NCI-H1417 (cell line): Measurements from ENCODE around the gene RHOD.

Experiments
- DNase-seq, 3 experiments: peaks; one replicate each; lab custom pipeline; 2025; lab: John Stamatoyannopoulos, UW

The RHOD gene

GRCh38 chr11:67056267-67057204 lies at the start of gene RHOD:
Gene RHOD (plus strand): TSS chr11:67056847. CDS start chr11:67056903, 56 bp downstream.
- DNase-seq = peak in 1 of 3 experiments; percentile 42

GRCh38 chr11:67007126-67007525 lies 49.5 kb upstream of the RHOD start:
- DNase-seq = no peak

DNA sequence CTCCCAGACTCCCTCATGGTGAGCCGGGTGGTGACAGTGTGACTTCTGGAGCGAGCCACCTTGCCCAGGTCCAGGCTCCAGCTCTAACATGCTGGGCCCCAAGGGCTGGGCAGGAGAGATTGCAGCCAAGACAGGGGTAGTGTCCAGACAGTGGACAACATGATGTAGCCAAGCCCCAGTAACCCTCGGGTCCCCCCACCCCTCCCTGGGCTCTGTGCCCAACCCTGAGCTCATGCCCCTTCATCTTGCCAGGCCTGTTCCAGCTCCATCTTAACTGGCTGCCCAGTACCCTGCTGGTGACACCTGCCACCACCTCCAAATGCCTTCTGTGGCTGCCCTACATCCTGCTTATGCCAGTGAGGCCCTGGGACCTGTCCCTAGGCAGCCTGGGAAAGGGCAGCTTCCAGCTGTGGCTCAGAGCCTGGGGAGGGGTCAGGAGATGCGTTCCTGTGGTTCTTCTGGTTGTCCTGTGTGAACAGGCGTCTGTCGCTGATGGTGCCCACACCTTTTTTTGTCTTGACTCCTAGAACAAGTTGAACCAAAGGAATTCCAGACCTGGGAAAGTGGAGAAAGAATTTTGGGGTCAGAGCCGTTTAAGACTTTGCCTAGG lies 46.2 kb upstream of the RHOD start:
- DNase-seq = no peak

- DNase-seq = no peak
These were observed 43.1 kb upstream of the RHOD start for GRCh38 chr11:67013511-67014045.

DNA sequence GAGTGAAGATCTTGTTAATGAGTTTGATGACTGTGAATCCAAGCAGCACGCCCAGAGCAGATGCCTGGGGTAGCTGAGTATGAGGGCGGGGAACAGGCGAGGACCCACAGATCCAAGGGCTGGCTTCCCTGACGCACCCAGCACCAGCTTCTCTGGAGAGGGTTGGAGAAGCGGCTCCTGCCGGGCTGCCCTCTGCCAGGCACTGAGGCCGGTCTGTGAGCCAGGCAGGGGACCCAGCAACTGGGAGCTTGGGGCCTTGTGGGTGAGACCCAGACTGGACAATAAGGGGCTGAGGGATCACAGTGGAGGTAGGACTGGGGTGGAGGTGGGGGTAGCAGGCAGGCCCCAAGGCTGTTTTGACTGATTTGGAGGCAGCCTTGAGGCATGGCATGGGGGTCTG lies 42.3 kb upstream of the RHOD start:
- DNase-seq = no peak

GRCh38 chr11:67015048-67015447 lies 41.6 kb upstream of the RHOD start:
- no peak for DNase-seq

DNA sequence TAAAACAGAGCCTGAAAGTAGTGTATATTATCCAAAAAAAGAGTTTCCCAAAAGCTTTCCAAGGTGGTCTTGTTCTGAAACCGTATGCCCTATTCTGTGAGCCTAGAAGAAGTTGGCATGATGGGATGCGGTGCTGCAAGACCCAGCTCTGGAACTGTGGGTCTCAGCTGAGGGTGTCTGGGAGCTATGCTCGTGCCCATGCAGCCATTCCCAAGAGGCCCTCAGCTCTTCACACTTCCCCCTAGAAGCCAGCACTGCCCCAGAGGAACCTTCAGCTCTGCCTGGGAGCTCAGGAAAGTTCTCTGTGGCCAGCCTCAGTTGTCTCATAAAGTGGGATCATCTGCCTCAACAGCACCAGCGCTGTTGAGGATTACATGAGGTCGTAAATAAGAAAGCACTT lies 40.1 kb upstream of the RHOD start:
- DNase-seq = no peak

- DNase-seq = no peak
These were observed 35.7 kb upstream of the RHOD start for GRCh38 chr11:67020949-67021348.

GRCh38 chr11:67022341-67022933 lies 34.2 kb upstream of the RHOD start:
- peak in 2 of 3 experiments; percentile 55 to 74 for DNase-seq

- DNase-seq = peak in 2 of 3 experiments; percentile 65 to 75
These were observed 33.4 kb upstream of the RHOD start, which contains the start of gene SYT12 for GRCh38 chr11:67022961-67023956. Gene SYT12 (plus strand): TSS chr11:67023134. CDS start chr11:67030145, 7,011 bp downstream.

- DNase-seq = no peak
These were observed 32.7 kb upstream of the RHOD start for GRCh38 chr11:67023957-67024353.

DNA sequence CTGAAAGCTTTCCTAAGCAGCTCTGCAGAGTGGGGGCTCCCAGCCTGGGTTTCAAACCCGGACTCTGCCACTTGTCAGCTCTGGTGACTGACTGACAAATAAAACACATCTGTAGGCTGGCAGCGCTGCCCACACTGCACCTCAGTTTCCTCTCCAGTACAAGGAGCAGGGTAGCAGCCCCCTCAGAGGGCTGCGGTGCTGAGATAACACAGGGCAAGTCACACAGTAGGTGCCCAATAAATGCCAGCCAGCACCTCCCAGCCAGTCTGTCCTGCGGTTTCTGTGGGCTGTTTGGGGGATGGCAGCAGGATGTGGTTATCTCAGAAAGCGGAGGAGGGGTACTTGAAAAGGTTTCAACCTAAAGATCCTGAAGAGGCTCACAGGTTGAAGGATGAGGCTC lies 32.2 kb upstream of the RHOD start:
- no peak for DNase-seq

GRCh38 chr11:67024966-67025365 lies 31.7 kb upstream of the RHOD start:
- no peak for DNase-seq

DNA sequence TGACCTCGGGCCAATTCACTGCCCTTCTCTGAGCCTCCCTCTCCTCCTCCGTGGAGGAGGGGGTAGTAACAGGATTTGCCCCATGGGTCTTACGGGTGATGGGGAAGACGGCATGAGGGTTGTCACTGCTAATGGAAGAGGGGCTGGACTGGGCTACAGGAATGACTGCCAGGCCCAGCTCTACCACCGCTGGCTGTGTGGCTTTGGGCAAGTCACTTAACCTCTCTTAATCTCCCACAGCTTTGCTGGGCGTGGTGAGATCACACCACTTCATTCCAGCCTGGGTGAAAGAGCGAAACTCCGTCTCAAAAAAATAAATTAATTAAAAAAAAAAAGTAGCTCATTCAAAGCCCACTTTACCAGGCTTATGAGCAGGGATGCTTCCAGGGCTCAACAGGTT lies 30.9 kb upstream of the RHOD start:
- DNase-seq = no peak

- DNase-seq = no peak
These were observed 29.7 kb upstream of the RHOD start for GRCh38 chr11:67026941-67027340.

DNA sequence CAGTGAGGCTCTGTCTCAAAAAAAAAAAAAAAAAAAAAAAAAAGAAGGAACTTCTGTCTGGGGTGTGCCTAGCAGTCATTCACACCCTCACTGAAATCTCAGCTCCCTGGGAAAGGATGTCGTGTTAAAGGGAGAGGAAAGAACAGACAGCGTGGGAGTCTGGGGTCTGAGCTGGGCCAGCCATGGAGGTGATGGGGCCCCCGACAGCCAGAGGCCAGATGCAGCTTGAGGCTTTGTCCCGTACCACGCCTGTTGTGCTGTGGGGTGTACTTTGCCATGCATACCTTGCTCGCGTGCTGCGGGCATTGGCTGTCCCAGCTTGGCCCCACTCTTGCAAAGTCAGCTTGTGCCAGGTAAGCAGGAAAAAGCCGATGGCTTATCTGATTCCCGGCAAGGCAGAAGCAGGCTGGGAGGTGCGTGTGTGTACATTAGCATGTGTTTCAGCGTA lies 29.1 kb upstream of the RHOD start:
- DNase-seq = no peak

DNA sequence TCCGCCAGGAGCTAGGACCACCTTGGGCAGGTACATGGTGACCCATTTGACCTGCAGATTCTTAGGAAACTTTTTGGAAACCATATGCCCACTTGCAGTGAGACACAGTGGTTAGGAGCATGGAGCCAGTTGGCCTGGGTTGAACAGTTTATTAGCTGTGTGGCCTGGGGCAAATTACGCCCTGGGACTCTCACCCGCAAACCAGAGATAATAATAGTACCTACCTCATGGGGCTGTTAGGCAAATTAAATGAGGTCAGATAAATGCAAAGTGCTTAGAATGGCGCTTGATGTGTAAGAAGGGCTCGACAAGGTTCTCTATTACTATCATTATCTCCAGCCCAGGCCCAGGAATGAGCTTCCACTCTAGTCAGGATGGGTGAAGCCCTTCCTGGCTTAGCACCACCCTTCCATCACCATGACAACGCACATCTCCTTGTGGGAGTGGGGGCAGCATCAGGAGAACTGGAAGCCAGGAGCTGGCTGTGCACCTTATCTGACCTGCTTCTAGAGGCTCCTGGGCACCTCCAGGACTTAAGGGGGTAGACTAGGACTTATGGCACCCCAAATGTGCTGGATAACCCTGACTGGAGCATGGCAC lies 28.6 kb upstream of the RHOD start:
- DNase-seq = peak in 1 of 3 experiments; percentile 34

- DNase-seq = no peak
These were observed 27.5 kb upstream of the RHOD start for GRCh38 chr11:67029146-67029545.

DNA sequence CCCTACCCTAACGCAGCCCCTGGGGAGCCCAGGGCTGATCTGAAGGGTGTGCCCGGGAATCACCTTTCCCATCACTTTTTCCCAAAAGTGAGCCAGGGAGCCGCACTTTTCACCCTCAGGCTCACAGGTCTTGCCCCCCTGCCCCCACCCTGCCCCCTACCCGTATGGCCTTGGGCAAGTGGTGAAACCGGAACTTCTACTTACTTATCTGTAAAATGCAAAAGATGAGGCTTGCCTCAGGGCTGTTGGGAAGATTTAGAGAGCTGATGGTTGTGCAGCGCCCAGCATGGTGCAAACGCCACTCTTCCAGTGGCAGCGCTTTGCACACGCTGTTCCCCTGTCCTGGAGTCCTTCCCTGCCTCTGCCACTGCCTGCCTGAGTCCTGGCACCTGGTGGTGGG lies 25.7 kb upstream of the RHOD start:
- DNase-seq = peak in 1 of 3 experiments; percentile 11

DNA sequence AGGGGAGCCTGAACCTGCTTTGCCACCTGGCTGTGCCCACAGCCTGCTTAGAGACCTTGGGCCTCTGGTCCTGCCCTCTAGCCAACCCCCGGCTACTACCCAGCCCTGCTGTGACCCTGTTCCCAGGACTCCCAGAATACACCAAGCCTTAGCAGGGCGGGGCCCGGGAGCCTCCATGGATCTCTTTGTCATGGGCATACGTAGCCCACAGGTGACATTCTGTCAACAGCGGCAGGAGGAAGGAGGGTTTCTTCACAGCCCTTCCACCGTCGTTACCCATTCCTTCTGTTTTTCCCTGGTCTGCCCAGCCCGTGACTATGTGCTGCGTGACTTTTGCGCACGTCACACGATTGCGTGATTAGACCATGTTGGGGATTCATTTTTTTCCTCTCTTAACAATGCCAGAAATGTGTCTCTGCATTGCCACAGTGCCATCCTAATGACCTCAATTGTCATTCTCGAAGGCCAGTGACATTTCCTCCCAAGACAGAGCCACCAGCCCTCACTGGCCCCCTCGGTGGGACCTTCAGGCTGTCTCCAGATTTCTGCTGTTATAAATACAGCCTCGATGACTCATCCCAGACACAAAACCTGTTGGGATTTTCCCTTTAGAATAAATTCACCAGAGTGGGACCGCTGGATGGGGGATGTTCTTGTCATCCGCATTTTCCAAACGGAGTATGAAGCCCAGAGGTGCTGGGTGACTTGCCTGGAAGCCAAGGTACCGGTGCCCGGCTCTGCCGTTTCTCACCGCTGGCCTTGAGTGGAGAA lies 24.7 kb upstream of the RHOD start:
- DNase-seq = no peak
